ENCODE results near the gene GABBR2.

- TF ChIP-seq ZNF398 (CRISPR knock-in tag; IDR thresholded peaks at IDR 0.05) (no peak), ZFX (CRISPR knock-in tag; IDR thresholded peaks at IDR 0.05) (no peak), ETS1 (conservative IDR thresholded peaks at IDR 0.05; ENCODE audit: control insufficient read depth, low read depth, low read length) (no peak), ZFP36 (IDR thresholded peaks at IDR 0.05; ENCODE audit: low read depth, low read length, partially characterized antibody) (no peak)
These were observed 382.1 kb downstream of the GABBR2 start for GRCh38 chr9:98326459-98327248.

Data from K562 (cell line).